ES-I3 (cell line): Measurements from ENCODE around the gene GRK5.

ENCODE experiments used
- H3K36me3 ChIP-seq: 2 replicates; pipeline ENCODE4 v1.6.1; 2013; ENCODE audit warnings: mild to moderate bottlenecking, low read length, control low read depth, moderate library complexity; ENCODE audit not compliant: insufficient read depth
- H3K4me1 ChIP-seq: 2 replicates; pipeline ENCODE4 v1.6.1; 2013; ENCODE audit warnings: mild to moderate bottlenecking, control low read depth, low read length; ENCODE audit not compliant: insufficient read depth
- H3K9ac ChIP-seq: 2 replicates; pipeline ENCODE4 v1.6.1; 2013; ENCODE audit warnings: low read depth, mild to moderate bottlenecking, low read length, moderate library complexity
- H3K9me3 ChIP-seq: 2 replicates; pipeline ENCODE4 v1.6.1; 2013; ENCODE audit warnings: mild to moderate bottlenecking, low read length, moderate library complexity; ENCODE audit not compliant: control insufficient read depth, insufficient read depth

The GRK5 gene

DNA sequence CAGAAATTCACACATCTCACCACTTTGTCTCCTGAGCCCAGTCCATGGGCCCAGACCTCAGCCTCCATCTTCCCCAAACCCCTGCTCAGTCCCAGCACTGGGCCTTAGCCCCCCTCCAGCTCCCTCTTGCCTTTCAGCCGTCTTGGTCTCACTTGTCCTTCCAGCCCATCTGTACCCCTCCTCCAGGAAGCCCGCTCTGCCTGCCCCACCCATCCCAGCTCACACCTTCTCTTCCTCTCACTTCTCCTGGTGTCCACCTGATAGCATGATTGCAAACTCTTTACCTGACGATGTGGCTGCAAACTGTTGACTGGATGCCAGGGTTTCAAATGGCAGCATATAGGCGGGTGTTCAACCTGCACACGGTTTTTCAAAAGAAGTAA is 238.6 kb downstream of the GRK5 start:
- Histone ChIP-seq H3K9ac (no peak overlapping the region), H3K9me3 (no peaks in the 10 kb centered on the region), H3K4me1 (no peaks in the 10 kb centered on the region), H3K36me3 (no peaks in the 10 kb centered on the region)

DNA sequence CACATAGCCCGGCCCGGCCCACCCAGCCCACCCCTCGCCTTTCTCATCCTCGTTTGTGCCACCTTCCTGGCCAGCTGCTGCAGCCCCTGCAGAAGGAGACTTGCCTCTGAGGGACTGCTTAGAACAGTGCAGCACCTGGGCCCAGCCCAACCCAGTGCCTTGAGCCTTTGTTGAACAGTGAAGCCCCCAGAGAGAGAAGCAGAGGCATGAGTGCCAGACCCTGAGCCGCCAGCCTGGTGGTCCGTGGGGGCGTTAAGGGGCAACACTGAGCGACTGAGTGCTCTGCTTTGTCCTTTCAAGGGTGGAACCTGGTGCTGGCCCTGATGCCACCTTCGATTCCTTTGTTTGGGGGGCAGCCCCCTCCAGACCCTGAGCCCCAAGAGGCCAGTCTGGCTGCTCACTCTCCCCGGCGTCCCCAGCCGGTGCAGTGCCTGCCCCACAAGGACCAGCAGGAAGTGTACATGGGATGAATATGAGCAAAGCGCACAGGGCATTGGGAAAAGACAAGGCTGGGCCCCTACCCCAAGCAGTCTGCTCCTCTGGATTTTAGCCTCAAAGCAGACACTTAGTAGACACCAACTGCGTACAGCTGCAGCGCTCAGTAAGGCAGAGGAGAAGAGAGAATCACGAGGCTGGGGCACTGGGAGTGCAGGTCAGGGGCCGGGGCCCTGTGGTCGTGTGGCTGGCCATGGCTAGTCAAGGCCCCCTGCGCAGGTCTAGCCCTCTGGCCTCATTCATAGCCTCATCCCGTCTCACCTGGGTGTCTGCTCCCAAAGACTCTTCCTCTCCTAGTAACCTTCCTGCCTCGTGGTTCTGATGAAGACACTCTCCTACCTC is 239.3 kb downstream of the GRK5 start:
- H3K9me3 ChIP-seq = no peaks in the 10 kb centered on the region
- H3K36me3 ChIP-seq = no peaks in the 10 kb centered on the region
- no peak overlapping the region for H3K9ac ChIP-seq
- no peaks in the 10 kb centered on the region for H3K4me1 ChIP-seq

DNA sequence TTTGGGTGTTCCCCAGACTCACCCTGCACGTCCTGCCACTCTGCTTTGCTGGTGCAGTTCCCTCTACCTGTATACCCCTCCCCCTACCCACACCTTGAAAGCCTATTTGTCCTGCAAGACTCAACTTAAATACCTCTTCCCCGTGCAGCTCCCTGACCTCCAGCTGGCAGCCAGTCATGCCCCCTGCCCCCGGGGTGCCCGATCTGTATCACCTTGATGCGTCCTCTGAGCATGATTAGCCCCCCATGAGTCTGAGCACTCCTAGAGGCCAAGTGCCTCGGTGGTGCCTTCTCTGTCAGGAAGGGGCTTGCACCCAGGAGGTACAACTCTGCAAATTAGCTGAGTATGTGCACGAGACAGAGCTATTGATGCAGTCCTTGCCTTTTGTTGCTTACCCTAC is 240.1 kb downstream of the GRK5 start:
- H3K9me3 ChIP-seq = no peaks in the 10 kb centered on the region
- H3K36me3 ChIP-seq = no peaks in the 10 kb centered on the region
- H3K4me1 ChIP-seq = no peaks in the 10 kb centered on the region
- no peak overlapping the region for H3K9ac ChIP-seq

DNA sequence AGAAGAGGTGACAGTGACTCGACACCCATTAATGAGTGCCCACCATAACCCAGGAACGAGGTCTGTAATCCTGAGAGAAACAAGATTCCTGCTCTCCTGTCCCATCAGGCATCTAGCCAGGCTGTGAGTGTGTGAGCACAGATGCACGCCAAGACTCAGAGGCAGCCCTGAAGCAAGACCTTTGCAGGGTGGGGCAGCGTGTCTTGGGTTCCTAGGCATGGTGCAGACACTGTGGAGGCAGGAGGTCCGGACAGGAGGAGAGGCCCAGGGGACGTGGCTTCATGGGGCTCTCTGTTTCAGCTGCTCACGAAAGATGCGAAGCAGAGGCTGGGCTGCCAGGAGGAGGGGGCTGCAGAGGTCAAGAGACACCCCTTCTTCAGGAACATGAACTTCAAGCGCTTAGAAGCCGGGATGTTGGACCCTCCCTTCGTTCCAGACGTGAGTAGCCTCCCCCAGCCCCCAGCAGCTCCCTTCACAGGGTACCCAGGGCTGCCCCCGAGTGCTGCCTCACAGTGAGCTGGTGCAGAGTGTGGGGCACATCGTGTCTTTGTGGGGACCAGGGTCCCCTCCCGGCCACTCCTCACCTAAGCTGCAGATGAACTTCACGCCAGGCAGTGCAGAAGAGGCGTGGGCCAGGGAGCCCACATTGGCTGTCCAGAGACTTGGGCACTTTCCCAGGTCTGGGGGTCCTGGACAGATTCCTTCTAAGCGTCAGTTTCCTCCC is 240.6 kb downstream of the GRK5 start:
- no peaks in the 10 kb centered on the region for H3K9me3 ChIP-seq
- H3K4me1 ChIP-seq = no peaks in the 10 kb centered on the region

DNA sequence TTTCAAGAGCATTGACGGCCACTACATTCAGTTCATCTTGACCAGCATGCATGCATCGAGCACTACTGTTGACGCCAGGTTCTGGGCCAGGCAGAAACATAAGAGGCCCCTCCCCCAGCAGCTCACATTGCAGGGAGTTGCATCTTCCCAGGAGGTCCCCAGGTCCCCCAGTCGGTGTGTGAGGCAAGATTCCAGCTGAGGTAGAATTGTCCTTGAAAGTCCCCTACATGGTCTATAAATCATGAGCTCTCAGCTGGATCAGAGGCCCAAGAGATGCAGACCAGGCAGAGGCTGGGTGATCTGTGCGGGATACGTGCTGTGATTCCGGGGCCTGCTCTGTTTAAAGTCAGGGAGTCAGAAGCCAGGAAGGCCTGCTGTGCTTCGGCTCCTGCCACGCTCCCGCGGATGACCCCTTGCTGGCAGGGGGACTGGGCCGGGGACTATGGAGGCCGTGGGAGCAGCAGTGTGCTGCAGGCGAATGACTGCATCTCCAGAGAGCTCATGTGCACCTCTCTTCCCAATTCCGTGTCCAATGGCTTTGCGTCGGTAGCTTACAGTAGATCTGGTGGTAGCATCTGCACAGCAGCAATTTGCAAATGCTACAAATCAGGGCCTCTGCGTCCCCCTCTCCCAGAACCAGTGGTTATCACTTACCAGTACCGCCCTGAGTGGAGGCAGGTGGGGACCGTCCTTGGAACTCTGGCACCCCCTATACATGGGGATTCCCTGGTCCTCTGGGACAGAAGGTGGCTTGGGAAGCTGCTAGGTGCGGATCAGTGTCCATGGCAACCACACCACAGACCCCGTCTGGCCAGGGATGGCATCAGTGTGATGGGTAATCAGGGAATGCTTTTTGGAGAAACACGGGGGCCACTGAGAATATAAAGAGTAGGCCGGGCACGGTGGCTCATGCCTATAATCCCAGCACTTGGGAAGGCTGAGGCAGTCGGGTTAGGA is 241.5 kb downstream of the GRK5 start:
- H3K9ac ChIP-seq = no peak overlapping the region
- H3K36me3 ChIP-seq = no peaks in the 10 kb centered on the region
- H3K4me1 ChIP-seq = no peaks in the 10 kb centered on the region
- H3K9me3 ChIP-seq = no peaks in the 10 kb centered on the region

More for the DNA sequence above, 240.6 kb downstream of the GRK5 start:
- Histone ChIP-seq H3K36me3 (no peaks in the 10 kb centered on the region), H3K9ac (no peak overlapping the region)

DNA sequence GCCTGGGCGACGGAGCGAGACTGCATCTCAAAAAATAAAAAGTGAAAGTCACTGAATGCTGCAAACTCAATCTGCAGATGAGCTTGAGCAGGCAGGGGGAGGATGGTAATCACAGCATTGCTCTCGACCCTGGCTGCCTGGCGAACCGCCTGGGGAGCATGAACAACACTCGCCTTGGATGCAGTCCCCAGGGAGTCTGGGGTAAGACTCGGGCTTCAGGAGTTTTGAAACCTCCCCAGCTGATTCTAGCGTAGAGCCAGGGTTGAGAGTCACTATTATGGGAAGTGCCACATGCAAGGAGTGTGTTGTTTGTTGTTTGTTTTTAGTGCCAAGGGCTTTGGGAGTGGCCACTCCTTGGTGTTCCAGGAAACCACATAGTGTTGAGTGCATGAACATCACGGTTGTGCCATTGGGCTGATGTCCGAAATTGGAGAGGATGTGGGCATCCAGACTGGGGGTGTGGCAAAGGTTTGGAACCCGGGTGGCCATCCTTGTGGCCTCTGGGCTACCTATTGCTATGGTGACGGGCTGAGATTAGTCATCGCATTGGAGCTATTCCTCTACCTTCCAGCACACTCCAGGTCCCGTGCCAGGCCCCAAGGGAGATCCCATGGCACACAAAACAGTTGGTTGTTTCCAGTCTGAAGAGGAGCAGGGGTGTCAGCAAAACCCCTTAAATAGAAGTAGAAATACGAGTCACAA is 242.5 kb downstream of the GRK5 start:
- H3K36me3 ChIP-seq = no peaks in the 10 kb centered on the region
- no peaks in the 10 kb centered on the region for H3K9me3 ChIP-seq
- no peak overlapping the region for H3K9ac ChIP-seq
- no peaks in the 10 kb centered on the region; the same call in 1 of the 2 replicates for H3K4me1 ChIP-seq

DNA sequence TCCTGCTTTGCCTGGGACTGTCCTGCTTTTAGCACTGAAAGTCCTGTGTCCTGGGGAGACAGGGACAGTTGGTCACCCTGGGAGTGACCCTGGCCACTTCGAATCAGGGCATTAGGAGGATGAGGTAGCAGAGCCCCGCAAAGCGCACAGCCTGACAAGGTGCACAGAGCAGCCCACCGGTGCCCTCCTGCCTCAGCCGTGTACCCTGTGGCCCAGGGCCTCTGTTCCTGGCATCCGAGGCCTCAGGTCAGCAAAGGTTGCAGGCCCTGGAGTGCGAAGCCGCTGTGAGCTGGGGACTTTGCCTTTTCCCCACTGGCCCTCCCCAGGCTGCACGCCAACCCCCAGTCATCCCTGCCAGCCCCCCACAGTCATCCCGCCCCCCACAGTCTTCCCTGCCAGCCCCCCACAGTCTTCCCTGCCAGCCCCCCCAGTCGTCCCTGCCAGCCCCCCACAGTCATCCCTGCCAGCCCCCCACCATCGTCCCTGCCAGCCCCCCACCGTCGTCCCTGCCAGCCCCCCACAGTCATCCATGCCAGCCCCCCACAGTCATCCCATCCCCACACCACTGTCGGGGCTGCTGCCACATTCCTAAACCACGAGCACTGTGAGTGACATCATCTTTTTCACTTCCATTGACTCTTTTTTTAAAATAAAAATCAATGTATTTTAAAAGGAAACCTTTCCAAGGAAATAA is 243.4 kb downstream of the GRK5 start:
- no peaks in the 10 kb centered on the region for H3K36me3 ChIP-seq
- no peaks in the 10 kb centered on the region for H3K9me3 ChIP-seq
- H3K9ac ChIP-seq = no peak overlapping the region
- H3K4me1 ChIP-seq = no peaks in the 10 kb centered on the region; the same call in 1 of the 2 replicates

DNA sequence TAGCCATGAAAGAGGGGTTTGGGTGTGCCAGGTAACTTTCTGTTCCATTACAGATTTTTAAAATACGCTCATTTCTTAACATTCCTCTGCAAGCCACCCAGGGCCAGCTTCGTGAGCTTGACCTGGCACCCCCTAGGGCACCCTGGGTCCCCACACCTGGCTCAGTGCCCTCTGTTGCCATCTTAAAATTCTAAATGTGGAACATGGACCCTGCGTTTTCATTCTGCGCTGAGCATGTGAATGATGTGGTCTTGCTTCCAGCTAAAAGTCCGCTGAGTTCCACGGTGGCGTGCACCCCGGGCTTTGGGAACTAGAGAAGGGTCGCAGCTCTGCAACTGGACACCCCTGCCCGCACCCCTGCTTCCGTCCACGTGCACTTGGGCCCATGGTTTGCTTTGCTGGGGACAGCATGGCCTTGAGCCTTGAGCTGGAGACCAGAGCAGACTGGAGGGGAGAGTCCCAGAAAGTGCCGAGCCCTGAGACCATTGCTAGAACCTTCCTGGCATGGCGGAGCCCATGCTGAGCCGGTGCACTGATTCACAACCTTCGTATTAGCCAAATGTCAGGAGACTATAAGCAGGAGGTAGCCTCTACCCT is 244.0 kb downstream of the GRK5 start:
- Histone ChIP-seq H3K9me3 (no peaks in the 10 kb centered on the region), H3K36me3 (no peaks in the 10 kb centered on the region), H3K9ac (no peak overlapping the region), H3K4me1 (no peaks in the 10 kb centered on the region; the same call in 1 of the 2 replicates)

DNA sequence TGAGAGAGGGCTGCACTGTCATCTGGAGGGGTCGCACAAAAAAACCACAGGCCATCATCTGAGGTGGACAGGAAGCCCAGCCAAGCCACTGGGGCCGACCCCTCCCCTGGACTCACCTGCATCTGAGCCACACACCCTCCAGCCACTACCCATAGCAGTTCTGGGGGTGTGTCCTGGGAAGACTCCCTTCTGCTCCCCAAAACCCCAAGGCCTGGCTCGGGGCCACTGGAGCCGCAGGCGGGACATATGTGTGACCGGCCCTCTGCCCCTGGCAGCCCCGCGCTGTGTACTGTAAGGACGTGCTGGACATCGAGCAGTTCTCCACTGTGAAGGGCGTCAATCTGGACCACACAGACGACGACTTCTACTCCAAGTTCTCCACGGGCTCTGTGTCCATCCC is 245.0 kb downstream of the GRK5 start:
- Histone ChIP-seq H3K9ac (no peak overlapping the region), H3K9me3 (no peaks in the 10 kb centered on the region), H3K36me3 (no peaks in the 10 kb centered on the region), H3K4me1 (no peaks in the 10 kb centered on the region; the same call in 1 of the 2 replicates)

DNA sequence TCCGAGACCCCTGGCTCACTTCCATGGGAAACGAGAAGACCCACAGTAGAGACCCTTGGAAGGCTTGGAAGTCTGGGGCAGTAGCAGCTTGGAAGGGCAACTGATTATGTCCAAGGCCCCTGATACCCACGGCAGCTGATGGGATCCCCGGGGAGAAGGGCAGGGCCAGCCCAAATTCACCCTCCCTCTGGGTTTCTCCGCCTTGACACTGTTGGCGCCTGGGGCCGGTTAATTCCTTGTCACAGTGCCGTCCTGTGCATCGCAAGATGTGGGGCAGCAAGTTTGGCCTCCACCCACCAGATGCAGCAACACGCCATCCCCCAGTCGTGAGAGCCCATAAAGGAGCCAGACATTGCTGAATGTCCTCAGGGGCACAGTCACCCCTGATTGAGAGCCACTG is 245.9 kb downstream of the GRK5 start:
- no peaks in the 10 kb centered on the region; the same call in 1 of the 2 replicates for H3K4me1 ChIP-seq
- H3K9me3 ChIP-seq = no peaks in the 10 kb centered on the region
- no peak overlapping the region for H3K9ac ChIP-seq
- H3K36me3 ChIP-seq = no peaks in the 10 kb centered on the region

DNA sequence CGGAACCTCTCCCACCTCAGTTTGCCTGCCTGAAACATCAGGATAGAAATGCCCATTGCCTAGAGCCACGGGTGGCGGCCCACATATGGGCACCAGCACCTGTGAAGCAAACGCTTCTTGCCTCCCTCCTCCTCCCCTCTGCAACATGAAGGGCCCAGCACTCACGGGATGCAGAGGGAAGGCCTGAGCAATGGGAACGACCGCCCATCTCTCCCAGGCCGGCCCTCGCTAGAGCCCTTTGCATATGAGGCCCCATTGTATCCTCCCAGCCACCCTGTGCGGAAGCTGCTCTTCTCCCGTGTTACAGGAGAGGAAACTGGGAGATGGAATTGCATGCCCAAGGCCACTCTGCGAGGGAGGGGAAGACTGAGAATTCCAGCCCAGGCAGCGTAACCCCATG is 246.9 kb downstream of the GRK5 start:
- no peak overlapping the region for H3K9ac ChIP-seq
- H3K36me3 ChIP-seq = no peaks in the 10 kb centered on the region
- no peaks in the 10 kb centered on the region for H3K9me3 ChIP-seq
- no peaks in the 10 kb centered on the region; the same call in 1 of the 2 replicates for H3K4me1 ChIP-seq

DNA sequence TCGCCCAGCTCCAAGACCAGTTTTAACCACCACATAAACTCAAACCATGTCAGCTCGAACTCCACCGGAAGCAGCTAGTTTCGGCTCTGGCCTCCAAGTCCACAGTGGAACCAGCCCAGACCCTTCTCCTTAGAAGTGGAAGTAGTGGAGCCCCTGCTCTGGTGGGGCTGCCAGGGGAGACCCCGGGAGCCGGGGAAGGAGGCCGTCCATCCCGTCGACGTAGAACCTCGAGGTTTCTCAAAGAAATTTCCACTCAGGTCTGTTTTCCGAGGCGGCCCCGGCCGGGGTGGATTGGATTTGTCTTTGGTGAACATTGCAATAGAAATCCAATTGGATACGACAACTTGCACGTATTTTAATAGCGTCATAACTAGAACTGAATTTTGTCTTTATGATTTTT is 247.6 kb downstream of the GRK5 start:
- Histone ChIP-seq H3K36me3 (no peaks in the 10 kb centered on the region), H3K4me1 (no peaks in the 10 kb centered on the region; the same call in 1 of the 2 replicates), H3K9ac (no peak overlapping the region), H3K9me3 (no peaks in the 10 kb centered on the region)
